Measurements from ENCODE around the gene APIP.

Gene APIP

GRCh38 chr11:34887260-34887659, 28.9 kb downstream of the APIP start:
- no peak for DNase-seq (ENCODE audit: low read depth)

- DNase-seq (ENCODE audit: low read depth) = no peak
Measured at GRCh38 chr11:34886609-34887008, 29.6 kb downstream of the APIP start.

GRCh38 chr11:34881900-34882299, 34.3 kb downstream of the APIP start:
- DNase-seq (ENCODE audit: low read depth) = no peak

GRCh38 chr11:34877375-34877975, 38.7 kb downstream of the APIP start:
- no peak for DNase-seq (ENCODE audit: low read depth)

- no peak for DNase-seq (ENCODE audit: low read depth)
Measured at GRCh38 chr11:34874202-34874601, 42.0 kb downstream of the APIP start.

GRCh38 chr11:34870548-34871196, 45.5 kb downstream of the APIP start:
- DNase-seq (ENCODE audit: low read depth) = no peak

GRCh38 chr11:34869425-34869824, 46.8 kb downstream of the APIP start:
- no peak for DNase-seq (ENCODE audit: low read depth)

GRCh38 chr11:34866375-34866774, 49.8 kb downstream of the APIP start:
- no peak for DNase-seq (ENCODE audit: low read depth)

GRCh38 chr11:34865261-34865660, 50.9 kb downstream of the APIP start:
- DNase-seq (ENCODE audit: low read depth) = no peak

- DNase-seq (ENCODE audit: low read depth) = no peak
Measured at GRCh38 chr11:34864424-34864823, 51.8 kb downstream of the APIP start.

GRCh38 chr11:34863048-34863447, 53.1 kb downstream of the APIP start:
- DNase-seq (ENCODE audit: low read depth) = no peak

- DNase-seq (ENCODE audit: low read depth) = no peak
Measured at GRCh38 chr11:34860518-34860917, 55.7 kb downstream of the APIP start.

GRCh38 chr11:34860034-34860433, 56.1 kb downstream of the APIP start:
- no peak for DNase-seq (ENCODE audit: low read depth)

- DNase-seq (ENCODE audit: low read depth) = no peak
Measured at GRCh38 chr11:34859496-34859895, 56.7 kb downstream of the APIP start.

GRCh38 chr11:34857463-34857862, 58.7 kb downstream of the APIP start:
- DNase-seq (ENCODE audit: low read depth) = no peak

- no peak for DNase-seq (ENCODE audit: low read depth)
Measured at GRCh38 chr11:34856251-34856650, 59.9 kb downstream of the APIP start.

GRCh38 chr11:34855754-34856095, 60.5 kb downstream of the APIP start:
- DNase-seq (ENCODE audit: low read depth) = no peak

GRCh38 chr11:34855021-34855753, 61.0 kb downstream of the APIP start:
- DNase-seq (ENCODE audit: low read depth) = no peak

- DNase-seq (ENCODE audit: low read depth) = no peak
Measured at GRCh38 chr11:34851916-34852315, 64.3 kb downstream of the APIP start.

- DNase-seq (ENCODE audit: low read depth) = no peak
Measured at GRCh38 chr11:34850334-34850733, 65.8 kb downstream of the APIP start.

- no peak for DNase-seq (ENCODE audit: low read depth)
Measured at GRCh38 chr11:34846467-34846866, 69.7 kb downstream of the APIP start.

- DNase-seq (ENCODE audit: low read depth) = no peak
Measured at GRCh38 chr11:34844463-34845112, 71.6 kb downstream of the APIP start.

GRCh38 chr11:34843271-34843670, 72.9 kb downstream of the APIP start:
- no peak for DNase-seq (ENCODE audit: low read depth)
